Measurements from ENCODE around the gene SERPINA3.

GRCh38 chr14:94621358-94622134 lies 9.4 kb downstream of the SERPINA3 start:
- TF ChIP-seq CTCF (conservative IDR thresholded peaks at IDR 0.05) = no peak
- TF ChIP-seq EZH2 (IDR thresholded peaks at IDR 0.05; ENCODE audit: low read depth) = no peak
